HepG2 (cell line): Measurements from ENCODE around the gene BABAM2. TPM values are rescaled to one million over a fixed set of nuclear protein-coding genes. Genes with fewer than 3 reads are reported as not detected.

Experiments used
- ELF1 ChIP-seq: sonication (generic); formaldehyde crosslinking; IDR thresholded peaks from 2 replicates; pipeline ENCODE4 v1.4.0; 2020; ENCODE audit warnings: missing genetic modification reagents
- GATAD2A ChIP-seq: IDR thresholded peaks from 2 replicates; pipeline ENCODE4 v1.6.1; 2016
- KDM2A ChIP-seq: sonication (generic); formaldehyde crosslinking; IDR thresholded peaks from 2 replicates; pipeline ENCODE4 v1.4.0; 2020; ENCODE audit warnings: low read depth, missing genetic modification reagents, borderline replicate concordance
- KMT2B ChIP-seq: IDR thresholded peaks from 2 replicates; pipeline ENCODE4 v1.6.1; 2016; ENCODE audit warnings: missing genetic modification reagents, missing compliant biosample characterization
- PAX8 ChIP-seq: sonication (generic); formaldehyde crosslinking; IDR thresholded peaks from 2 replicates; pipeline ENCODE4 v1.8.0; 2022; ENCODE audit warnings: mild to moderate bottlenecking, missing genetic modification reagents, borderline replicate concordance
- PRDM10 ChIP-seq: sonication (generic); formaldehyde crosslinking; IDR thresholded peaks from 2 replicates; pipeline ENCODE4 v1.4.0; 2020; ENCODE audit warnings: low read depth, missing genetic modification reagents
- RARA ChIP-seq: IDR thresholded peaks from 2 replicates; pipeline ENCODE4 v1.6.1; 2016; ENCODE audit warnings: missing genetic modification reagents, missing compliant biosample characterization
- SIX1 ChIP-seq: sonication (generic); formaldehyde crosslinking; IDR thresholded peaks from 2 replicates; pipeline ENCODE4 v1.4.0; 2020; ENCODE audit warnings: missing genetic modification reagents, borderline replicate concordance
- TCF12 ChIP-seq, 2 experiments: fragments of 450-650 bp in 1 of 2; sonication (generic) in 1 of 2; formaldehyde crosslinking in 1 of 2; IDR thresholded peaks; 2 replicates each; pipeline versions ENCODE4 v1.6.1 to v1.8.0; 2017 to 2022; ENCODE audit warnings: antibody characterized with exemption in 1 of 2, mild to moderate bottlenecking in 1 of 2, missing genetic modification reagents in 1 of 2, moderate library complexity in 1 of 2
- THAP7 ChIP-seq: sonication (generic); formaldehyde crosslinking; IDR thresholded peaks from 2 replicates; pipeline ENCODE4 v1.8.1; 2023; ENCODE audit warnings: mild to moderate bottlenecking, missing genetic modification reagents
- ZBTB7B ChIP-seq: sonication (generic); formaldehyde crosslinking; IDR thresholded peaks from 2 replicates; pipeline ENCODE4 v1.4.0; 2020; ENCODE audit warnings: missing genetic modification reagents
- ZNF160 ChIP-seq: sonication (generic); formaldehyde crosslinking; IDR thresholded peaks from 2 replicates; pipeline ENCODE4 v1.8.0; 2022; ENCODE audit warnings: mild to moderate bottlenecking, inconsistent platforms, missing genetic modification reagents
- ZNF292 ChIP-seq: sonication (generic); formaldehyde crosslinking; IDR thresholded peaks from 2 replicates; pipeline ENCODE4 v1.8.1; 2022; ENCODE audit warnings: mild to moderate bottlenecking, low read depth, missing genetic modification reagents, borderline replicate concordance
- ZNF460 ChIP-seq: sonication (generic); formaldehyde crosslinking; IDR thresholded peaks from 2 replicates; pipeline ENCODE4 v1.5.1; 2020; ENCODE audit warnings: missing genetic modification reagents, mild to moderate bottlenecking, borderline replicate concordance
- ZNF839 ChIP-seq: sonication (generic); formaldehyde crosslinking; IDR thresholded peaks from 2 replicates; pipeline ENCODE4 v1.4.0; 2020; ENCODE audit warnings: missing genetic modification reagents, mild to moderate bottlenecking, borderline replicate concordance
- ZXDC ChIP-seq: sonication (generic); formaldehyde crosslinking; IDR thresholded peaks from 2 replicates; pipeline ENCODE4 v1.5.0; 2020; ENCODE audit warnings: mild to moderate bottlenecking, missing genetic modification reagents
- polyA plus RNA-seq, 8 experiments: library from polyadenylated mRNA; depleted of rRNA in 3 of 8; stranded (reverse) in 7 of 8; unstranded in 1 of 8; fragments of >200 nt; fragmentation: Illumina TruSeq in 4 of 8; extraction: Trizol in 4 of 8; gene quantifications; 2 replicates each; pipeline versions ENCODE4 v1.2.1 to v1.2.3, GENCODE V29; 2011 to 2016; ENCODE audit warnings: low read depth in 4 of 8, missing spikeins in 1 of 8, mixed read lengths in 1 of 8; ENCODE audit not compliant: insufficient read depth in 1 of 8
- total RNA-seq, 5 experiments: library from RNA; depleted of rRNA; stranded (reverse); fragments of >200 nt; fragmentation: Illumina TruSeq; extraction: Trizol; gene quantifications; 2 replicates each; pipeline ENCODE4 v1.2.3, GENCODE V29; 2016; ENCODE audit warnings: low read depth in 1 of 5
- TF ChIP-seq, protein P1 (sequence below): sonication (generic); formaldehyde crosslinking; IDR thresholded peaks from 2 replicates; pipeline ENCODE4 v1.5.1; 2020; ENCODE audit warnings: mild to moderate bottlenecking, missing genetic modification reagents, moderate library complexity

The BABAM2 gene
- total and polyA plus RNA-seq, 2 of the 13 experiments (the other 11 are each of a cell fraction or from before 2014, with no cell fraction given): 24.9 to 28.0 TPM

- TF ChIP-seq RARA (CRISPR knock-in tag) (no peak), PAX8 (CRISPR knock-in tag) (no peak), ZNF460 (no peak), ZXDC (CRISPR knock-in tag) (no peak), TCF12 (IDR thresholded peaks at IDR 0.05) (no peak), TCF12 (CRISPR knock-in tag; IDR thresholded peaks at IDR 0.05) (no peak), THAP7 (CRISPR knock-in tag) (no peak), KDM2A (CRISPR knock-in tag) (no peak), PRDM10 (no peak), SIX1 (no peak), ELF1 (CRISPR knock-in tag) (no peak), ZNF160 (CRISPR knock-in tag) (no peak), GATAD2A (CRISPR knock-in tag) (peak; percentile 55; the same call in 1 of the 2 replicates), ZNF292 (CRISPR knock-in tag) (no peak), KMT2B (CRISPR knock-in tag) (no peak), ZNF839 (no peak), ZBTB7B (CRISPR knock-in tag) (no peak; the same call in 1 of the 2 replicates)
- TF ChIP-seq, protein P1, sequence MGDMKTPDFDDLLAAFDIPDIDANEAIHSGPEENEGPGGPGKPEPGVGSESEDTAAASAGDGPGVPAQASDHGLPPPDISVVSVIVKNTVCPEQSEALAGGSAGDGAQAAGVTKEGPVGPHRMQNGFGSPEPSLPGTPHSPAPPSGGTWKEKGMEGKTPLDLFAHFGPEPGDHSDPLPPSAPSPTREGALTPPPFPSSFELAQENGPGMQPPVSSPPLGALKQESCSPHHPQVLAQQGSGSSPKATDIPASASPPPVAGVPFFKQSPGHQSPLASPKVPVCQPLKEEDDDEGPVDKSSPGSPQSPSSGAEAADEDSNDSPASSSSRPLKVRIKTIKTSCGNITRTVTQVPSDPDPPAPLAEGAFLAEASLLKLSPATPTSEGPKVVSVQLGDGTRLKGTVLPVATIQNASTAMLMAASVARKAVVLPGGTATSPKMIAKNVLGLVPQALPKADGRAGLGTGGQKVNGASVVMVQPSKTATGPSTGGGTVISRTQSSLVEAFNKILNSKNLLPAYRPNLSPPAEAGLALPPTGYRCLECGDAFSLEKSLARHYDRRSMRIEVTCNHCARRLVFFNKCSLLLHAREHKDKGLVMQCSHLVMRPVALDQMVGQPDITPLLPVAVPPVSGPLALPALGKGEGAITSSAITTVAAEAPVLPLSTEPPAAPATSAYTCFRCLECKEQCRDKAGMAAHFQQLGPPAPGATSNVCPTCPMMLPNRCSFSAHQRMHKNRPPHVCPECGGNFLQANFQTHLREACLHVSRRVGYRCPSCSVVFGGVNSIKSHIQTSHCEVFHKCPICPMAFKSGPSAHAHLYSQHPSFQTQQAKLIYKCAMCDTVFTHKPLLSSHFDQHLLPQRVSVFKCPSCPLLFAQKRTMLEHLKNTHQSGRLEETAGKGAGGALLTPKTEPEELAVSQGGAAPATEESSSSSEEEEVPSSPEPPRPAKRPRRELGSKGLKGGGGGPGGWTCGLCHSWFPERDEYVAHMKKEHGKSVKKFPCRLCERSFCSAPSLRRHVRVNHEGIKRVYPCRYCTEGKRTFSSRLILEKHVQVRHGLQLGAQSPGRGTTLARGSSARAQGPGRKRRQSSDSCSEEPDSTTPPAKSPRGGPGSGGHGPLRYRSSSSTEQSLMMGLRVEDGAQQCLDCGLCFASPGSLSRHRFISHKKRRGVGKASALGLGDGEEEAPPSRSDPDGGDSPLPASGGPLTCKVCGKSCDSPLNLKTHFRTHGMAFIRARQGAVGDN (CRISPR knock-in tag): no peak
These were observed 281.8 kb downstream of the BABAM2 start (continued) for GRCh38 chr2:28172114-28172898.
